GM19372 (cell line): ENCODE measurements around the gene PSORS1C1.
"Not testable (repeated sequence)": the region's sequence is repeated elsewhere in the genome, so short reads cannot be mapped to it uniquely, and the experiment has no call there.

ENCODE experiments used
- ATAC-seq: cut with Tn5 transposase; IDR thresholded peaks from one replicate; pipeline ENCODE4 v1.9.1; 2021; ENCODE audit warnings: mild to moderate bottlenecking, low read depth, moderate library complexity; ENCODE audit not compliant: unreplicated experiment

Gene PSORS1C1, protein sequence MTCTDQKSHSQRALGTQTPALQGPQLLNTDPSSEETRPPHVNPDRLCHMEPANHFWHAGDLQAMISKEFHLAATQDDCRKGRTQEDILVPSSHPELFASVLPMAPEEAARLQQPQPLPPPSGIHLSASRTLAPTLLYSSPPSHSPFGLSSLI

GRCh38 chr6:31114541-31114878, at the start of gene PSORS1C1:
PSORS1C1 (plus strand) TSS chr6:31114800; CDS start chr6:31129633, 14,833 bp downstream.
- ATAC-seq, result no peak

DNA sequence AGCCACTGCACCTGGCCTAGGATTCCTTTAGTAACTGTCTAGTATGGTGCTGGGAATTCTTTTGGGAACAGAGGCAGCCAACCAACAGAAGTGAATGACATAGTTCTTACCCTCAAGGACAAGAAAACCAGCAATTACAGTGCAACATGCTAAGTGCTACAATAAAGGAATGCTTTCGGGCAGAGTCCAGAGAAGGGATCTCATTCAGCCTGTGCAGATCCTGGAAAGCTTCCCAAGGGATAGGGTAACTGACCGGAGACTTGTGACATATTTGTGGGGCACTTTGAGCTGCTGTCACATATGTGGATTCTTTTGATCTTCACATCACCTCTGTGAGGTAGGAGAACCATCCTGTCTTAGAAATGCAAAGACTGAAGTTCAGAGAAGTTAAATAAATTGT, 49.0 kb upstream of the PSORS1C1 start:
- no peak for ATAC-seq

DNA sequence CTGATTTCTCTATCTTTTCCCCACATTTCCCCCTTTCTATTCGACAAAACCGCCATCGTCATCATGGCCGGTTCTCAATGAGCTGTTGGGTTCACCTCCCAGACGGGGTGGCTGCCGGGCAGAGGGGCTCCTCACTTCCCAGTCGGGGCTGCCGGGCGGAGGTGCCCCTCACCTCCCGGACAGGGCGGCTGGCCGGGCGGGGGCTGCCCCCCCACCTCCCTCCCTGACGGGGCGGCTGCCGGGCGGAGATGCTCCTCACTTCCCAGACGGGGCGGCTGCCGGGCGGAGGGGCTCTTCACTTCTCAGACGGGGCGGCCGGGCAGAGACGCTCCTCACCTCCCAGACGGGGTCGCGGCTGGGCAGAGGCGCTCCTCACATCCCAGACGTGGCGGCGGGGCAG, 47.6 kb upstream of the PSORS1C1 start:
- ATAC-seq, result not testable (repeated sequence)

DNA sequence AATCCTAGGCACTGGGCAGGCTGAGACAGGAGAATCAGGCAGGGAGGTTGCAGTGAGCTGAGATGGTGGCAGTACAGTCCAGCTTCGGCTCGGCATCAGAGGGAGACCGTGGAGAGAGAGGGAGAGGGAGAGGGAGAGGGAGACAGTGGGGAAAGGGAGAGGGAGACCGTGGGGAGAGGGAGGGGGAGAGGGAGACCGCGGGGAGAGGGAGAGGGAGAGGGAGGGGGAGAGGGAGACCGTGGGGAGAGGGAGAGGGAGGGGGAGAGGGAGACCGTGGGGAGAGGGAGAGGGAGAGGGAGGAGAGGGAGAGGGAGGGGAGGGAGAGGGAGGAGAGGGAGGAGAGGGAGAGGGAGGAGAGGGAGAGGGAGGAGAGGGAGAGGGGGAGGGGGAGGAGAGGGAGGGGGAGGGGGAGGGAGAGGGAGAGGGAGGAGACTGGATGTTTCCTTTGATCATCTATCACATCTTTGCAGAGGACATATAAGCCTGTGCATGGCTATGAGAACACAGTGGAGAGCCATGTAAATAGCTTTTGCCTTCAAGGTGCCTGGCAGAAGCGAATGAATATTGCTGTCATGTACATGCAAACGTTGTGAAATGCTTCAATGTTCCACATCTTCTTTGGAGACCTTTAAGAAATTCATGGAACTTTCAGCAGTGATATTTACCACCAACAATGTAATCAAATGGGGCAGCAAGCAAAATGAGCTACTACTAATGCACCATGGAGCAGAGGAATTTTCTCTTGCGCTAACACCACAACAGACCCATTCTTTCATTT, 46.5 kb upstream of the PSORS1C1 start:
- ATAC-seq, result not testable (repeated sequence)

DNA sequence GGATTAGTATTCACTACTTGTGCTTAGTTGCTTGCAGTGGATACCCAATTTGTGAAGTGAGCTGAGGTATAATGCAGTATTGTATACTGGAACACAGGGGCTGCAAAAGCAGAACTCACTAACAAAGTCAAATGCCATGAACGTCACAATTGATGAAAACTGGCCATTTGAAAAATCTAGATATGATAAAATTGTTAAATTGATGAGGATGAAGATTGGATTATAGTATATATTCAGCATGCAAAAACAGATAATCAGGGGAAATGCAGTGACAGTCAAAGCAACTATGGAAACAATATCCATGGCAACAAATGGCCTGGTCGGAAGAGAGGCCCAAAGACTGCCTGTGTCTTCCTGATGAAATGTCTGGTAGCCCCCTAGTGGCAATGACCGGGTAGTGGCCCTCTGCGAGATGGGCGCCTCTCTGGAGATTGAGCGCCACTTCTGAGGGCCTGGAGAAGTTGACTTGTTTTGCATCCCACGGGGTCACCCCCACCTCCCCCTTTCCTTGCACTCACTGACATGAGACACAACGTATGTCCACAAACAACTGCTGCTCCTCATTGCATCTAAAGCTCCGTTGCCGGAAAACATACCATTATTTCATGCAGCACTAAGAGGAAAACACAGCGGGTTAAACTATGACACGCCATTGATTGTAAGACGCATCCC, 45.8 kb upstream of the PSORS1C1 start:
- ATAC-seq, result no peak

DNA sequence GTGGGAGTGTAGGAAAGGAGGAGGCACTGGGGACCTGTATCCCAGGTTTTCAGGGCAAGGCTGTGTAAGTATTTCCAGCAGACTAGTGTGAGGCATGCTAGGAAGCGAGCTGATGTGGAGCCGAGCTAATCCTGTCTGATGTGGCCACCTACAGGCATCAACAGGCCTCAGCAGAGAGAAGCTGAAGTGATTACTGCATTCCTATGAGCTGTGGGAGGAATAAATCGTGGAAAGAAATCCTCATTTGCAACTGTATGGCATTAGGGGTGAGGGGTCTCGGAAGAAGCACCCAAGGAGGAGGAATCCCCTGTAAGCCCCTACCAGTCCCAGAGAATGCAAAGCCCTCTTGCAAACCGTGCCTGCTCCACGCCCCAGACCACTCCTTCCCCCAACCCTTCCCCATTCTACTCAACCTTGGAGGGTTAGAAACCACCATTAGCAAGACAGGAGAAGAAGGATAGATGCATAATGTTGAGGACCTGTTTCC, 43.8 kb upstream of the PSORS1C1 start:
- ATAC-seq, result no peak

- no peak for ATAC-seq
Measured at GRCh38 chr6:31074401-31074800, 40.2 kb upstream of the PSORS1C1 start.

DNA sequence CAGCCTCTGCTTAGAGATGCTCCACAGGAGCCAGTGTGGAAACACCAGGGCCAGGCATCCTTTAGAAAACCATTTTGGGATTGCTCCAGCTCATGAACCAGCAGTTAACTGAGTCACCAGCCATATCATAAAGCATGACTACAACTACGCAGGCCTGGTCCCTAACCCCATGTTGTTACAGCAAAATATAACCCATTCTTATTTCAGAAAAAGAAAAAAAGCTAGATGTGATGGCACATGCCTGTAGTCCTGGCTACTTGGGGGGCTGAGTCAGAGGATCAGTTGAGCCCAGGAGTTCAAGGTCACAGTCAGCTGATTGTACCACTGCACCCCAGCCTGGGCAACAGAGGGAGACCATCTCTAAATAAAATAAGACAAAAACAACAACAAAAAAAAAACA, 39.1 kb upstream of the PSORS1C1 start:
- ATAC-seq, result no peak

GRCh38 chr6:31076611-31077010, 38.0 kb upstream of the PSORS1C1 start:
- ATAC-seq, result no peak

DNA sequence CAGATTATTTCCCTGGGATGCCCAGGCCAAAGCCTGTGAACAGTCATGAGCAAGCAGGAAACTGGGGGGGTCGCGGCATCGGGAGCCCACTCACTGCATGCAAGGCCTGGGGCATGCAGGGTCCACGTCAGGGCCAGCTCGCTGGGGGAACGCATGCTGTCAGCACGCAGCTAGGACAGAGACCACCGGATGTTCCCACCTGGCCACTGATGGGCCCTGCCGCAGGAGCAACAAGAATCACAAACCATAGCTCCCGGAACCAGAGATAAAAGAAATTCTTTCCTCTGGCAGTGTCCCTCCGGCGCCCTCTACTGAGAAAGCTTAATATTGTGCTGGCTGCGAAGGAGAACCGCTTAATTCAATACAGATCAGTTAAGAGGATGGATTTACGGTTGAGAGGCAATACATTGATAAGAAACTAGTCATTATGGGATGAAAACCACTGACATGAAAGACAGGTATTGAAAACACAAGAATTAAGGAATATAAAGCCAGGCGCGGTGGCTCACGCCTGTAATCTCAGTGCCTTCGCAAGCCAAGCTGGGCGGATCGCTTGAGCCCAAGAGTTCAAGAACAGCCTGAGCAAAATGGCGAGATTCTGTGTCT, 34.8 kb upstream of the PSORS1C1 start:
- no peak for ATAC-seq

DNA sequence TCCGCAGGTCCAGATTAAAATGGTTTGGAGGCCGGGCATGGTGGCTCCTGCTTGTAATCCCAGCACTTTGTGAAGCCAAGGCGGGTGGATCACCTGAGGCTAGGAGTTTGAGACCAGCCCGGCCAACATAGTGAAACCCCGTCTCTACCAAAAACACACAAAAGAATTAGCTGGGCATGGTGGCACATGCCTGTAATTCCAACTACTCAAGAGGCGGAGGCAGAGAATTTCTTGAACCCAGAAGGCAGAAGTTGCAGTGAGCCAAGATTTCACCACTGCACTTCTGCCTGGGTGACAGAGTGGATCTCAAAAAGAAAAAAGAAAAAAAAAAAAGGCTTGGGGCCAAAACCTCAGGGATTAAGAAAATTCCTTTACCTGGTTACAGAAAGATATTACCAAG, 32.7 kb upstream of the PSORS1C1 start:
- no peak for ATAC-seq

DNA sequence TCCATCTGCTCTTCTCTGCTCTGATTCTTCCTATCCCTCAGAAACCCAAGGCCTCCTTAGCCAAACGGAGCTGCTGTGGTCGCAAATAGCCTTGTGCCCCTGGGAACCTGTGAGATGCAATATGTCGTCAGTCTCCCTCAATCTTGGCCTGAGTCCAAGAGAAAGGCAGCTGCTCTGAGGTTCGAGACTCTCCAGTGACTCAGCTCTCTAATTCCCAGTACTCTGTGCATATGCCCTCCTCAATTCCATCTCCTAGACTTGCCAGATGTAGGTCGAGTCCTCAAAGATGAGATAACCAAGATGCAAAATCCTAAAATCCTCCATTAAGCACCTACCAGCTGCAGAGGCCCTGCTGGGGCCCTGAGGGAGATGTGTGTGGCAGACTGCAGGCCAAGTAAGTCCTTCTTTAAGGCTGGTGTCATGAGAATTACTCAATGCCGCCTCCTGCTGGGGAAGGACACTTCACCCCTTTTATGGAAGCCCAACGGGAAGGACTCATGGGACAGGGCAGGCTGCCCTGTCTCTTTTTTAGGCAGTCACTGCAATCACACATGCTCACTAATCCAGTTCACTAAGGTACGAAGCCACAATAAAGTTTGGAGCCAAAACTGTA, 30.8 kb upstream of the PSORS1C1 start:
- ATAC-seq, result no peak

- no peak for ATAC-seq
Measured at GRCh38 chr6:31086788-31087440, 27.7 kb upstream of the PSORS1C1 start.

DNA sequence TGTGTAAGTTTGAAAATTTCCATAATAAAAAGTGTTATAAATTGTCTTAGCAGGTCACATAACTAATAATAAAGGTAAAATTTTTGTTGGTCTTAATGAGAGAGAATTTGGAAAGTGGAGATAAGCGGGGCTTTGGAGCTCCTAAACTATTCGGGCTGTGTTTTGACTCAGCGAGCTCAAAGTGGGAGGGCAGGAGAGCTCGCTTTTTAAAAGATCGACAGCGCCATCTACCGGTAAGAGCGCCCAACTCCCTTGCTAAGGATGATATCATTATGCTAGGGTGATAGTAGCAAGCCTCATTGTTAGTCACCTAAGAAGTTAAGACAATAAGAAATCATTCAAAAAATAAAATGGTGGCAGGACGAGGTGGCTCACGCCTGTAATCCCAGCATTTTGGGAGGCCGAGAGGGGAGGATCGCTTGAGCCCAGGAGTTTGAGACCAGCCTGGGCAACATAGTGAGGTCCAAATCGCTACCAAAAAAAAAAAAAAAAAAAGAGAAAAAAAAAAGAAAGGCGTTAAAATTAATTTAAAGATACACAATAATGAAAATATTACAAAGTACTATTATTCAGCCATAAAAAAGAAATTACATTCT, 27.0 kb upstream of the PSORS1C1 start:
- no peak for ATAC-seq

DNA sequence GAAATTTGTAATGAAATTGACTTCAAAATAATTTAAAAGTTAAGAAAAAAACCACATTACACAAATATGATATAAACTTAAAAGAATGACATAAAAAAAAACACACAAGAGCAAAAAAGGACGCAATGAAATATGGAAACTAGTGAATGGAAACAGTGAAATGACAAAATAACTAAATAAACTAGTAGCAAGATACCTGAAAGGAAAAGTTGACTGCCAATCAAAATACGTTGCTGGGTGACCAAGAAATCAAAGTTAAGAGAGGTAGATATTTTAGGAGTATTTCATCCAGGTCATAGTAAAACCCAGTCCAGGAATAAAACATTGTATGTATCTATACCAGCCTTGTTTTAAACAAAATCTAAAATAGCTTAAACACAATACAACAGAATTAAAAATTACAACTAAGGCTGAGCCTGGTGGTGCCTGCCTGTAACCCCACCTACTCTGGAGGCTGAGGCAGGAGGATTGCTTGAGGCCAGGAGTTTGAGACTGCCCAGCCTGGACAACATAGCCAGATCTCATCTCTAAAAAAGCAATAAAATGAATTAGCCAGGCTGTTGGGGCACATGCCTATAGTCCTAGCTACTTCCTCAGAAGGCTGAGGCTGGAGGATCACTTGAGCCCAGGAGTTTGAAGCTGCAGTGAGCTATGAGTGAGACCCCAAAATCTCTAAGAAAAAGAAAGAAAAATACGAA, 24.2 kb upstream of the PSORS1C1 start:
- ATAC-seq, result no peak

GRCh38 chr6:31090973-31091364, 23.6 kb upstream of the PSORS1C1 start:
- no peak for ATAC-seq

DNA sequence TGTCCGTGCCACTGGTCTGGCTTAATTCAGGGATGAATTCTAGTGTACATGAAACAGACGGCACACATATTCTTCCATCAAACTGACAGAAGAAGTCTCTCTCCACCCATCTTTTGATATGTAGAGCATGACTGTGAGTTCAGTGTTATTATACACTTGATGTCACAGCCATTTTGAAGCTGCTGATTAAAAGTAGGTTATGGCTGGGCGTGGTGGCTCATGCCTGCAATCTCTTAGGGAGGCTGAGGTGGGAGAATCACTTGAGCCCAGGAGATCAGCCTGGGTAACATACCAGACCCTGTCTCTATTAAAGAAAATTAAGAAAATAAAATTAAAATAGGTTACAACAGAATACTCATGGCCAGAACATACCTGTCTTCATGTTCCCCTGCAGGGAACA, 22.9 kb upstream of the PSORS1C1 start:
- ATAC-seq, result no peak

- ATAC-seq, result no peak
Measured at GRCh38 chr6:31092238-31092637, 22.4 kb upstream of the PSORS1C1 start.

DNA sequence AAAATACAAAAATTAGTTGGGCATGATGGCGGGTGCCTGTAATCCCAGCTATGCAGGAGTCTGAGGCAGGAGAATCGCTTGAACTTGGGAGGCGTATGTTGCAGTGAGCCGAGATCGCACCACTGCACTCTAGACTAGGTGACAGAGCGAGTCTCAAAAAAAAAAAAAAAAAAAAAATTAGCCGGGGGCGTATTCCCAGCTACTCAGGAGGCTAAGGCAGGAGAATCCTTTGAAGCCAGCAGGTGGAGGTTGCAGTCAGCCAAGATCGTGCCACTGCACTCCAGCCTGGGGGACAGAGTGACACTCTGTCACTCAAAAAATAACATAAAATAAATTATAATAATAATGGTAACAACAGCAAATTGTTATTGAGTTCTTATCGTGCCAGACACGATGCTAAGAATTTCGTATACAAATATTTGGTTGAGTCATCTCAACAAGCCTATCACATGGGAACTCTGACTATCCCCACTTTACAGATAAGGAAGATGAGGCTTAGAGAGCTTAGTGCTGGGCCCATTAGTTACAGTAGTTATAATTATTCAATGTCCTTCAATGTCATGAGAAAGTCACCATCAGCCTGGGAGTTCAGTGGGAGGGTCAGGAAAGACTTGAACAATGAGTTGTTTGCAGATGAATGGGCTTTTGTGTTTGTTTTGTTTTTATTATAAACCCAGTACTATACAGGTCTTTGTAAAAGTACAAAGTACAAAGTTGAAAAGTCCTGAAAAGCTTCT, 21.7 kb upstream of the PSORS1C1 start:
- ATAC-seq, result no peak
